Measurements from ENCODE around the gene TBC1D10A.

DNA sequence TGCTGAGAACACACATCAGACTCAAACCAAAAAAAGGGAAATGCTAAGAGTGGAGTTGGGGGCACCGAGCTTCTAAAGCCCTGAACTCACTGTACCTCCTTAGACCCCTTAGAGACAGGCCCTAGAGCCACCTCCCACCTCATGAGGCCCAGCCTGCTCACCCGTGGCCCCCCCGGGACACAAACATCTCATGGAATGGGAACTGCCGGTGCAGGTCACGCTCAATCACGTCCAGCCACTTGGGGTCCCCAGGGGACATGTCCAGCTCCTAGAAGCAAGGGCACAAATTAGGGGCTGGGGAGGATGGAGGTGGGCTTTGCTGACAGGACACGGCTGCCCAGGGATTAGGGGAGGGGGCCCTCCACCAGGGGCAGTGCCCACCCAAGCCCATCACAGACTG lies 31.2 kb downstream of the TBC1D10A start:
- TF ChIP-seq CTCF (IDR thresholded peaks at IDR 0.05; ENCODE audit: poor library complexity): no peak
- TF ChIP-seq EZH2 (IDR thresholded peaks at IDR 0.05; ENCODE audit: borderline replicate concordance): no peak
- TF ChIP-seq EZH2phosphoT487 (IDR thresholded peaks at IDR 0.05; ENCODE audit: low read depth, severe bottlenecking, unreplicated experiment): no peak
